Astrocyte of the spinal cord (primary cell): ENCODE results near the gene CARD14.

ENCODE experiments used
- DNase-seq: peaks from one replicate; pipeline ENCODE4 v3.0.0; 2011; ENCODE audit warnings: low read depth, low spot score
- H3K4me3 ChIP-seq: 2 replicates; pipeline ENCODE4 v1.5.1; 2011; ENCODE audit warnings: low read depth, mild to moderate bottlenecking, low read length, moderate library complexity
- CTCF ChIP-seq: IDR thresholded peaks from 2 replicates; pipeline ENCODE4 v1.5.1; 2012; ENCODE audit warnings: low read depth, mild to moderate bottlenecking, low read length, inconsistent platforms
- in situ Hi-C: cut with HindIII; loops from 2 replicates; pipeline ENCODE4 v1.10.0; 2017; ENCODE audit warnings: low sequenced_read_pairs

Gene CARD14

GRCh38 chr17:80169784-80170500 lies at the start of gene CARD14:
TSS of gene CARD14 (plus strand) at chr17:80170030. CDS start at chr17:80181439, 11,409 bp downstream.
- in situ Hi-C loops: no loop called here
- TF ChIP-seq CTCF: no peak

GRCh38 chr17:80122026-80122575 lies 47.7 kb upstream of the CARD14 start:
- no peak overlapping the region for H3K4me3 ChIP-seq
- in situ Hi-C loops: no loop called here
- no peak for DNase-seq
- no peak for TF ChIP-seq CTCF

More at GRCh38 chr17:80169784-80170500, at the start of gene CARD14:
- DNase-seq: no peak
- H3K4me3 ChIP-seq: no peak within 1 kb of the TSS

- DNase-seq: no peak
- H3K4me3 ChIP-seq: no peak overlapping the region
- in situ Hi-C loops: no loop called here
- TF ChIP-seq CTCF: no peak
These were observed 46.8 kb upstream of the CARD14 start for GRCh38 chr17:80122926-80123505.

GRCh38 chr17:80123791-80124190 lies 46.0 kb upstream of the CARD14 start:
- in situ Hi-C loops: no loop called here
- TF ChIP-seq CTCF: no peak
- peak; percentile 50 for DNase-seq
- no peak overlapping the region for H3K4me3 ChIP-seq

- H3K4me3 ChIP-seq: no peak overlapping the region
- peak; percentile 20 for DNase-seq
- peak; percentile 56 for TF ChIP-seq CTCF
- in situ Hi-C loops: no loop called here
These were observed 45.4 kb upstream of the CARD14 start for GRCh38 chr17:80124351-80124981.

- no peak for TF ChIP-seq CTCF
- in situ Hi-C loops: no loop called here
- H3K4me3 ChIP-seq: no peak overlapping the region
- peak; percentile 67 for DNase-seq
These were observed 44.0 kb upstream of the CARD14 start for GRCh38 chr17:80125656-80126448.
